Aorta (tissue), 5 donors: ENCODE measurements around the gene PHACTR4. TPM values are rescaled to one million over a fixed set of nuclear protein-coding genes. Genes with fewer than 3 reads are reported as not detected.
"Not testable (repeated sequence)": the region's sequence is repeated elsewhere in the genome, so short reads cannot be mapped to it uniquely, and the experiment has no call there.

Experiments
- ATAC-seq: fragments of 200-7000 bp; cut with Tn5 transposase; one replicate; pipeline ENCODE4 v1.9.1; 2022; ENCODE audit warnings: moderate library complexity; ENCODE audit not compliant: low FRiP score
- DNase-seq, 2 donors: peaks; one replicate each; pipeline ENCODE4 v3.0.0-alpha.2; 2020
- H3K27ac ChIP-seq, 2 donors: one replicate each; pipeline ENCODE4 v1.5.1; 2013; ENCODE audit warnings: low read length in 2 of 2, mild to moderate bottlenecking in 2 of 2, moderate library complexity in 2 of 2, control low read depth in 1 of 2, inconsistent platforms in 1 of 2, low read depth in 1 of 2
- H3K27me3 ChIP-seq, 2 donors: one replicate each; pipeline ENCODE4 v1.6.1; 2013; ENCODE audit warnings: control low read depth in 1 of 2, low read length in 1 of 2, mild to moderate bottlenecking in 1 of 2, moderate library complexity in 1 of 2; ENCODE audit not compliant: insufficient read depth in 2 of 2, control insufficient read depth in 1 of 2
- H3K36me3 ChIP-seq, 2 donors: one replicate each; pipeline ENCODE4 v1.6.1; 2013; ENCODE audit warnings: control low read depth in 1 of 2, low read length in 1 of 2, mild to moderate bottlenecking in 1 of 2; ENCODE audit not compliant: insufficient read depth in 2 of 2, control insufficient read depth in 1 of 2
- H3K4me1 ChIP-seq, 2 donors: one replicate each; pipeline ENCODE4 v1.6.1; 2013; ENCODE audit warnings: low read length in 2 of 2, control low read depth in 1 of 2, mild to moderate bottlenecking in 1 of 2, moderate library complexity in 1 of 2; ENCODE audit not compliant: insufficient read depth in 2 of 2, control insufficient read depth in 1 of 2
- H3K4me3 ChIP-seq, 2 donors: one replicate each; pipeline ENCODE4 v1.5.1; 2013; ENCODE audit warnings: low read length in 2 of 2, control low read depth in 1 of 2, mild to moderate bottlenecking in 1 of 2
- H3K9me3 ChIP-seq: one replicate; pipeline ENCODE4 v1.6.1; 2013; ENCODE audit warnings: mild to moderate bottlenecking, low read length; ENCODE audit not compliant: control insufficient read depth
- WGBS, 2 donors: extraction: QIAGEN DNeasy Blood & Tissue Kit; methylation state at CpG; one replicate each; pipeline ENCODE4 v1.1.7; 2013; 5-methylcytosine and 5-hydroxymethylcytosine counted together
- intact Hi-C, 2 donors: fragments of 100-400 bp; cut with DNase I; formaldehyde crosslinking; loops; one replicate each; pipeline versions ENCODE4 v1.14.2 to v1.15.0; 2022
- long read RNA-seq, 2 donors: library from polyadenylated mRNA; unstranded; transcript quantifications; one replicate each; pipeline ENCODE4 v2.0.0, GENCODE V29; 2020 to 2021
- polyA plus RNA-seq, 2 donors: library from polyadenylated mRNA; stranded (reverse); fragments of 200-250 nt; gene quantifications; one replicate each; pipeline ENCODE4 v1.2.3, GENCODE V29; 2013
- total RNA-seq, 2 donors: library from RNA; stranded (reverse); fragmentation: NEBNext Ultra II Directional; extraction: Animal tissue kit (Norgen Biotek cat#: 25700); gene quantifications; one replicate each; pipeline ENCODE4 v1.2.1, GENCODE V29; 2021
- donor health status: healthy with polysubstance abuse.
- donor health status: Bipolar disorder and iron deficiency.
- donor health status: DM: no; HTN: no; CAD: no.
- donor health status: DM: no; HTN: no; CAD: no.
- donor health status: DM: yes; HTN: yes; CAD: no.

PHACTR4 gene
- 10 to 100 TPM; 32.4 to 38.9 TPM for total RNA-seq
- polyA plus RNA-seq, result 10 to 100 TPM; 11.3 to 20.1 TPM
- long read RNA-seq, donor 1, partial matches to known transcripts, result 14 of 28 reads
- long read RNA-seq, donor 1, other reads (novel, unspliced or antisense), result 9 of 28 reads
- long read RNA-seq, donor 2, full-length matches to known transcripts, result 3 of 26 reads
- long read RNA-seq, donor 2, partial matches to known transcripts, result 7 of 26 reads
- long read RNA-seq, donor 2, other reads (novel, unspliced or antisense), result 16 of 26 reads

DNA sequence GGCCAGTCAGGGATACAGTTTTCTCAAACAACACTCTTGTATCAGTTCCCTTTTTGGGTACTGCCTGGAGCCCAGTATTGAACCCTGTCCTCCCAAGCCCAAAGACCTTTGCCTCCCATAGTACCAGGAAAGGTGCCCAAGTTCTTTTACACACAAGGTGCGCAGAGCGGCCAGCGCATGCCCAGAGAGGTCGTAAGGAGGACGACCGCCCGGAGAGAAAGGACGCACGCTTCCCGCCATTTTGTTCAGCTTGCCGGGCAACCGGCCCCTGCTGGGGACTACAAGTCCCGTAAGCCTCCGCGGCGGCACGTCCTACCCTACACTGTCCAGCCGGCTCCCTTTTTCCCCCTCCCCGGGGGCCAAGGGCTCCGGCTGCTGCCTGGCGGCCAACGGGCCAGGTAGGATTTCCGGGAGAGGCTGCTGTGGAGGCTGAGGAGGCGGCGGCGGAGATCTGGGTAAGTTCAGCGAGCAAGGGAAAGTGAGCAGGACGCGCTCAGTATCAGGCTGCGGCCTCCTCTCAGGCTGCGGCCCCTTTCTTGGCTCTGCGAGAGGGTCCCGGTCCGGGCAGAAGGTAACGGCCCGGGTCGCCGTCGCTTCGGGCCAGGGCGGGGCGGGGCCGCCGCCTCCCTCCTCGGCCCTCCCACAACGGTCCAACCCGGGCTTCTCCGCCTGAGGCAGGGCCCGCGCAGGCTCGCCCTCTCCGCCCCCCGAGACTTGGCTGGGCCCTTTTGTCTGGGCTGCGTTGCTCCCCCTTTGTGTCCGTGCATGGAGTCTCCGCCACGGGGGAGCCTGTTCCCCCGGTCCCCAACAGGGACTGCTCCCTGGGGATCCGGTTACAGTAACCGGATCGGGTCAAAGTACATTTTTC is at the start of gene PHACTR4:
PHACTR4 (plus strand) TSS at position 370 of the 868 bp plus-strand sequence. CDS start 37,708 bp downstream, outside the sequence.
- H3K27ac ChIP-seq, result peak within 1 kb of the TSS; percentile 31 to 81
- no peaks in the 10 kb centered on the region for H3K36me3 ChIP-seq
- H3K4me3 ChIP-seq, result peak within 1 kb of the TSS; percentile 62 to 77
- no peaks in the 10 kb centered on the region for H3K9me3 ChIP-seq
- H3K4me1 ChIP-seq, result peaks cover 2 to 4% of the 10 kb centered on the region in 2 donors
- intact Hi-C loops, result loop anchor here (10.0 kb wide), 2 partner anchors 135 to 505 kb away; partner anchors contain the start of gene RCC1 (in 1 of the 2)
- ATAC-seq (peak; percentile 98), DNase-seq (peak; percentile 95 to 96)
- H3K27me3 ChIP-seq, result no peaks in the 10 kb centered on the region
- WGBS, 2 donors, result 0% methylated on average over 59 to 61 of the region's 61 CpGs

DNA sequence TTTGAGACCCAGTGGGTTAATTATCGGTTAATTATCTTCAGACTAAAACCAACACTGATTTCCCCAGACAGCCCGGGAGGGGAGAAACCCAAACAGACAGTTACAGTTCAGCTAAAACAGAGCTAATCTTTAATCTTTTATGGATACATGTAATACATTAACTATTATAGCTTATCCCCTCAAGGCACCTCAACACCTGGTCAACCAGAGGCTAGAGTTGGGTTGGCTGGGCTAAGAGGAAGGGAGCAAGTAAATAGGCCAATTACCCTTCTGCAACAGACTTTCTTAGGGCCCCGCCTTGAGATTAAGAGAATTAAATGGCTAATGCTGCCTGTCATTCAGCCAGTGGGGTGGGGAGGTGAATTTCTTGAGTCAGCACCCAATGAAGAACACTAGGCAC is 47.3 kb upstream of the PHACTR4 start:
- intact Hi-C loops, result no loop called here
- Histone ChIP-seq H3K27me3 (no peaks in the 10 kb centered on the region), H3K9me3 (no peaks in the 10 kb centered on the region), H3K4me1 (no peaks in the 10 kb centered on the region), H3K36me3 (no peaks in the 10 kb centered on the region), H3K4me3 (no peak overlapping the region), H3K27ac (no peak overlapping the region)
- DNase-seq (no peak), ATAC-seq (no peak)
- 66 to 75% methylated on average over 3 of the region's 3 CpGs for WGBS, 2 donors

DNA sequence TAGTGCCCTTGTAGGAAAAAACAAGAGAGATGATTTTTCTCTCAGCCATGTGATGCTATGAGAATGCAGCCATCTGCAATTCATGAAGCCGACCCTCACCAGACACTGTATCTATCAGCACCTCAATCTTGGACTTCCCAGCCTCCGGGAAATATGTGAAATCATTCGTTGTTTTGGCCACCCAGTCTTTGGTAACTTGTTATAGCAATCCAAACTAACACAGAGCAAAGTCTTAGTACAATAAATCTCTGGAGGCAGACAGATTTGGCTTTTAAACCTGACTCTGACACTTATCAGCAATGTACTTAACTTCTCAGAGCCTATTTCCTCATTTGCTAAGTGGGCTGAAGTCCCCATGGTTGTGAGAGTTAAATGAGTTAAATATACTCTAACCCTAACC is 45.8 kb upstream of the PHACTR4 start:
- 3 to 13% methylated on average over 3 of the region's 3 CpGs for WGBS, 2 donors
- intact Hi-C loops, result no loop called here
- no peak for ATAC-seq

DNA sequence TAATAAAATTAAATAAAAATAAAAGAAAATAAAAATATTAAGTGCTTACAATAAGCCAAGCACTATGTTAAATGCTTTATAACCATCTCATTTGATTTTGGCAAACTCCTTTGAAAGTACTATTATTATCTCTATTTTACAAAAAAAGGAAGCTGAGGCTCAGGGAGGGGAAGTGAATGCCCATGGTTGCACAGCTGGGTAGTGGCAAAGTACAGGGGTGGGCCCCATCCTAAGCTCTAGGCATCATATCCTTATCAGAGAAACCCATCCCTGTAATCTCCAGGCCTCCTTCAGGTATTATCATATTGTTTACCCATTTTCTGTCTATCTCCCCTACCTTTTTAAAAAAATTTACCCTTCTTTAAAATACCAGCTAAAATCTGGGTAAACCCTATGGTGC is 43.0 kb upstream of the PHACTR4 start:
- no peaks in the 10 kb centered on the region for H3K9me3 ChIP-seq
- intact Hi-C loops, result loop anchor here (5.0 kb wide), 1 partner anchor 64 kb away; no protein-coding TSS in a partner anchor
- ATAC-seq, result no peak
- no peak overlapping the region for H3K4me3 ChIP-seq
- no peaks in the 10 kb centered on the region for H3K4me1 ChIP-seq
- no peaks in the 10 kb centered on the region for H3K27me3 ChIP-seq
- H3K27ac ChIP-seq, result no peak overlapping the region
- no peaks in the 10 kb centered on the region for H3K36me3 ChIP-seq
- no peak for DNase-seq

More for the DNA sequence above, 45.8 kb upstream of the PHACTR4 start:
- Histone ChIP-seq H3K27me3 (no peaks in the 10 kb centered on the region), H3K36me3 (no peaks in the 10 kb centered on the region), H3K9me3 (no peaks in the 10 kb centered on the region), H3K27ac (no peak overlapping the region), H3K4me1 (no peaks in the 10 kb centered on the region), H3K4me3 (no peak overlapping the region)
- DNase-seq, result no peak

DNA sequence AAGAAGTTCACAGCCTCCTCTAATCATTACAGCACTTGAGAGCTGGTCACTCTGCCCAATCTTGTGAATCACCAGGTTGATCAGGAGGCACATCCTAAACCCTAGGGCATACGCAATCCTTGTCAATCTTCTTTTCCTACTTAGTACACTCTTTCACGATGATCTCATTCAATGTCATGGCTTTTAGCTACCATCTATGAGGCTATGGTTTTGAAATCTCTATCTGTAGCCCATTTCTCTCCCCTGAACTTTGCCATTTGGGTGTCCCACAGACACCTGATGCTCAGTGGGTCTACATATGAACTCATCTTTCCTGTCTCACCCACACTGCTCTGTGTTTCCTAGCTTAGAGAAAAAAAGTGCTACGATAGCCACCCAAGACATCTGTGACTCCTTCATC is 42.6 kb upstream of the PHACTR4 start:
- Histone ChIP-seq H3K9me3 (no peaks in the 10 kb centered on the region), H3K27me3 (no peaks in the 10 kb centered on the region), H3K36me3 (peaks cover 0 to 2% of the 10 kb centered on the region in 2 donors), H3K27ac (no peak overlapping the region), H3K4me1 (no peaks in the 10 kb centered on the region), H3K4me3 (no peak overlapping the region)
- ATAC-seq (no peak), DNase-seq (no peak)
- intact Hi-C loops, result loop anchor here (5.0 kb wide), 1 partner anchor 65 kb away; no protein-coding TSS in a partner anchor
- WGBS, 2 donors, result 79 to 81% methylated on average over 3 of the region's 3 CpGs

DNA sequence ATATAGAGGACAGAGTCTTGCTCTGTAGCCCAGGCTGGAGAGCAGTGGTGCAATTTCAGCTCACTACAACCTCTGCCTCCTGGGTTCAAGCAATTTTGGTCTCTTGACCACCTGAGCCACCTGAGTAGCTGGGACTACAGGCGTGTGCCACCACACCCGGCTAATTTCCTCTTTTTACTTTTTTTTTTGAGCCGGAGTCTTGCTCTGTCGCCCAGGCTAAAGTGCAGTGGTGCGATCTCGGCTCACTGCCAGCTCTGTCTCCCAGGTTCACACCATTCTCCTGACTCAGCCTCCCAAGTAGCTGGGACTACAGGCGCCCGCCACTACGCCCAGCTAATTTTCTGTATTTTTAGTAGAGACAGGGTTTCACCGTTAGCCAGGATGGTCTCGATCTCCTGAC is 42.1 kb upstream of the PHACTR4 start:
- H3K4me1 ChIP-seq, H3K4me3 ChIP-seq, H3K27ac ChIP-seq, H3K27me3 ChIP-seq, H3K9me3 ChIP-seq, DNase-seq, ATAC-seq, H3K36me3 ChIP-seq: not testable (repeated sequence)
- intact Hi-C loops, result loop anchor here (5.0 kb wide), 1 partner anchor 65 kb away; no protein-coding TSS in a partner anchor
- WGBS, 2 donors, result 89 to 90% methylated on average over 11 of the region's 11 CpGs

DNA sequence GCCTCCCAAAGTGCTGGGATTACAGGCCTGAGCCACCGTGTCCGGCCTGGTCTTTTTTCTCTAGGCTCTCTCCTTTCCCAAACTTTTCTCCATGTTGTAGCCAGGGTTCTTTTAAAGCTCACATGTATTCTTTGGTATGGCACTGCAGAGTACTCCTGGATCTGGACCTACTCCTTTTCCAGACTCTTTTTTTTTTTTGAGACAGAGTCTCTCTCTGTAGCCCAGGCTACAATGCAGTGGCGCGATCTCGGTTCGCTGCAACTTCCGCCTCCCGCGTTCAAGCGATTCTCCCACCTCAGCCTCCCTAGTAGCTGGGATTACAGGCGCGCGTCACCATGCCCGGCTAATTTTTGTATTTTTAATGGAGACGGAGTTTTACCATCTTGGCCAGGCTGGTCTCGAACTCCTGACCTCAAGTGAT is 41.3 kb upstream of the PHACTR4 start:
- H3K27me3 ChIP-seq, result no peaks in the 10 kb centered on the region
- no peak overlapping the region for H3K27ac ChIP-seq
- intact Hi-C loops, result loop anchor here (5.0 kb wide), 1 partner anchor 66 kb away; no protein-coding TSS in a partner anchor
- peaks cover 0 to 2% of the 10 kb centered on the region in 2 donors for H3K36me3 ChIP-seq
- H3K4me1 ChIP-seq, result peaks cover 0 to 3% of the 10 kb centered on the region in 2 donors
- H3K9me3 ChIP-seq, result no peaks in the 10 kb centered on the region
- ATAC-seq (no peak), DNase-seq (no peak)
- peak overlapping the region in 1 of 2 donors; percentile 91 for H3K4me3 ChIP-seq
- WGBS, 2 donors, result 70 to 79% methylated on average over 16 of the region's 16 CpGs

DNA sequence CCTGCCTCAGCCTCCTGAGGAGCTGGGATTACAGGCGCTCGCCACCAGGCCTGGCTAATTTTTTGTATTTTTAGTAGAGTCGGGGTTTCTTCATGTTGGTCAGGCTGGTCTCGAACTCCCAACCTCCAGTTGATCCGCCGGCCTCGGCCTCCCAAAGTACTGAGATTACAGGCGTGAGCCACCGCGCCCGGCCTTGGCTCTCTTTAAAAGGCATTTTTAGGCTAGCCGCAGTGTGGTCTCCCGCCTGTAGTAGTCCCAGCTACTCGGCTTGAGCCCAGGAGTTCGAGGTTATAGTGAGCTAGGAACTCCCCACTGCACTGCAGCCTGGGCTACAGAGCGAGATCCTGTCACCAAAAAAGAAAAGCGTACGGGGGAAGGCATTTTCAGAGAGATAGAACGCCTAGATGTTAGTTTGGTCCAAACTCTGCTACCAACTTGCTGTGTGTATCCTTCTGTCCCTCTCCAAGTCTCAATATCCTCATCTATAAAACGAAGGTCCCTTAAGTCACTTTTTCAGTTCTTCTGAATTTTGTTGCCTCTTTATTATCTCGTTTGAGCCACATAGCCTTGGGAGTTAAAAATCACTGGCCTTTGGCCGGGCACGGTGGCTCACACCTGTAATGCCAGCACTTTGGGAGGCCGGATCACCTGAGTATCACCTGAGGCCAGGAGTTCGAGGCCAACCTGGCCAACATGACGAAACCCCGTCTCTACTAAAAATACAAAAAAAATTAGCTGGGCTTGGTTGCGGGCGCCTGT is 40.0 kb upstream of the PHACTR4 start:
- DNase-seq (peak; percentile 56 to 78), ATAC-seq (peak; percentile 26)
- WGBS, 2 donors, result 42 to 43% methylated on average over 29 of the region's 29 CpGs
- Histone ChIP-seq H3K27ac (peak overlapping the region in 1 of 2 donors; percentile 32), H3K9me3 (no peaks in the 10 kb centered on the region), H3K4me3 (peak overlapping the region; percentile 57 to 91), H3K27me3 (no peaks in the 10 kb centered on the region), H3K4me1 (peaks cover 0 to 3% of the 10 kb centered on the region in 2 donors), H3K36me3 (peaks cover 2 to 3% of the 10 kb centered on the region in 2 donors)
- intact Hi-C loops, result loop anchor here (1.0 to 5.0 kb wide), 2 partner anchors 67 to 81 kb away; no protein-coding TSS in a partner anchor
